ENCODE data around the gene NOL3.

NOL3 gene

DNA sequence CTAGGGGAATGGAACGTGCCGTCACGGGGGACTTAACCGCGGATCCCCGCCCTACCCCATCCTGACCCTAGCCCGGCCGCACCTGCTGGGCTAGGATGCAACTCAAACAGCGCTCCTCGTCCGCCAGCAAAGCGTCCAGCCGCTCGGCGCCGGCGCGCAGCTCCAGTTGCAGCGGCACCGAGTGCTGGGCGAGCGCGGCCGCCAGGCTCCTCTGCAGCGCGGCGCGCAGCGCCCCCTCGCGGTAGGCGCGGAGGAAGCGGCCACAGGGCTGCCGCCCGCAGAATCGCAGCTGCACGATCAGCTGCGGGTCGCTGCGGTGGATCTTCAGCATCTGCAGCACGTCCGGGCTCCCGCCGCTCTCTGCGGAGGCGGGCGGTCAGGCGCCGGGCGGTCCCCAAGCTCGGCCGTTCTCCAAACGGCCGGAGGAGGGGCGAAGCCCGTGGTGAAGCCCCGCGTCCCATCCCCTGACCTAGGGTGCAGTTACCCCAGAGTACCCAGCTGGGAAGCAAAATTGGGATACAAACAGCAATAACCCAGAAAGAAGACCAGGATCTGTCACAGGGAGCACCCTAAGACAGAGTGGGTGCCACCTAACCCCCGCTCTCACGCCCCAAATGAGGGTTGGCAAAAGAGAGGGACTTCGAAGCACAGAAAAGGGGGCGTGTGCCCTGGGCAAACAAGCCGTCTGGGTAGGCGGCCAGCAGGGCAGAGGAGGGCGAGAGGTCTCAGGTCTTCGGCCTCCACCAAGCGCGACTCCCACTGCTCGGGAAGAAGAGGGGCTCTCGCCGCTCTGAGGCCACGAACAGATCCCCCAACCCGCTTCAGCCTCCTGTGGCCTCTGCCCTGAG lies 14.8 kb upstream of the NOL3 start:
- DNase-seq, result peak; percentile 59

DNA sequence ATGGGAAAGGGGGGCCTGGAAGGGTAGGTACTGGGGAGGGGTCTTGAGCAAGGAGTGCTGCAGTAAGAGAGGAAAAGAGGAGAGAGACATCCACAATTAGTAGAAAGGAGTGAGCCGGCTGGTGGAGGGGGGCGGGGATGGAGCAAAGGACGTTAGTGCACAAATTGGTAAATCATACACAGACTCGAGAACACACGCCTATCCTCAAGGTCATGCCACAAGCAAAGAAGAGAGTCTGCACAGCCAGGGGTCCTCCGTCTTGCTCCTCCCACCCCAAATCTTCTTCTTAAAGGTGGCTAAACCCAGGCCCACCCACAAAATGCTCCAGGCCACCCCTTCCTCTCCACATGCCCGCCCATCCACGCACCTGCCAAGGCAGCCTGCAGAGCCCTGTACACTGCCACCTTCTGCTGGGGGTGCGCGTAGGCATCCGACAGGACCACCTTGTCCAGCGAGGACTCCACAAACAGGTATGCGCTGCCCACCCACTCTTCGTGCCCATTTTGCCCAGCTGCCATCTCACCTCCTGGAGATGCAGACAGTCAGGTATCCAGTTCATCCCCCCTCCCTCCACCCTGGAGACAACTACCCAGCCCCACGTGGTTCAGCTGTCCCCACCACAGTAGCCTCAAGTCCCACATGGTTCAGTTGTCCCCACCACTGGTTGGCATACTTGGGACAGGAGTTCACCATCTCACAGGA lies 14.0 kb upstream of the NOL3 start:
- DNase-seq, result no peak

DNA sequence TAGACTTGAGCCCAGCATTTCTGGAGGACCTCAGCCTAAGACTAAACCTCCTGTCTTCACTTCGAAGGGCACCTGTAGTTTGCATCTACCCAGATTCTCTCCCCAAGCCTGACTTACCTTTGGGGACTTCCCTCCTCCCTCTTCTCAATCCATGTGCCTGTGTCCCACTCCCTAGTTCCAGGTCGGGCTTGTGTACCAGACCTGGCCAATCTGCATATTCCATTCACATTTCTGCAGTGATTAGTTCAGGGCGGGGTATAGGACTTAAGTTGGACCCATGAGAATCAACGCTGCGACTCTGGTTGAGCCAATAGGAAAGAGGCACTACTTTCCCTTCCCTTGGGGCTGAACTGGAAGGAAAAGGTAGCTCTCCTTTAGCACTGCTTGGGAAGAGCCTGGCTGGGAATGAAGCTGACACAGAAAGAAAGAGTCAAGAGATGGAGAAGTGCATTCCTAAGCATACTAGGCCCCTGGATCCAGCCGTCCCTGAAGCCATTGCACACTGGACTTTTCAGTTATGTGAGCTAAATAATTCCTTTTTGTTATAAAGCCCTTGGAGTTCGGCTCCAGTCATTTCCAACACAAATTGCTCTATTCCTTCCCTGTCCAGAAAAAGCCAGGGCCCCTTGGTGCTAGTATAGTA lies 13.1 kb upstream of the NOL3 start:
- no peak for DNase-seq

DNA sequence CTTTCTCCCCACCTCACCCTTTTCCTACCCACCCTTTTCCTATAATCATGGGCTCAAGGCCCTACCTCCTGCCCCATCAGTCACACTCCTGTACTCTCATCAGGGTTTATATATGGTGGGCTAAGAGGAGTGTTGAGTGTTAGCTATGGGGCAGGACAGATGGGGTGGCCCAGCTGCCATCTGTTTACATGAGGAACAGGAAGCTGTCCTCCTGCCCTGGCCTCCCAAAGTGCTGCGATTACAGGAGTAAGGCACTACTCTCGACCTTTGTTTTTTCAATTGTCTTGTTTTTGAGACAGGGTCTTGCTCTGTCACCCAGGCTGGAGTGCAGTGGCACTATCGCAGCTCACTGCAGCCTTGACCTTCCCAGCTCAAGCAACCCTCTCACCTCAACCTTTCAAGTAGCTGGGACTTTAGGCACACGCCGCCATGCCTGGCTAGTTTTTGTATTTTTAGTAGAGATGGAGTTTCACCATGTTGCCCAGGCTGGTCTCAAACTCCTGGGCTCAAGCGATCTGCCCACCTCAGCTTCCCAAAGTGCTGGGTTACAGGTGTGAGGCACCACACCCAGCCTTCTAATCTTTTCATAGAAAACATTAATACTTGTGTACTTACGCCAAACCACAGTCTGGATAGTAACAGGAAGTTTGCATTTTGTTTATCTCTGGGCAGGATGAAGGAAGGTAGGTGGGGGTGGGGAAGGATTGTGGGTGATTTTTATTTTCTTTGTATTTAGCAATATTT lies 12.3 kb upstream of the NOL3 start:
- DNase-seq, result no peak

DNA sequence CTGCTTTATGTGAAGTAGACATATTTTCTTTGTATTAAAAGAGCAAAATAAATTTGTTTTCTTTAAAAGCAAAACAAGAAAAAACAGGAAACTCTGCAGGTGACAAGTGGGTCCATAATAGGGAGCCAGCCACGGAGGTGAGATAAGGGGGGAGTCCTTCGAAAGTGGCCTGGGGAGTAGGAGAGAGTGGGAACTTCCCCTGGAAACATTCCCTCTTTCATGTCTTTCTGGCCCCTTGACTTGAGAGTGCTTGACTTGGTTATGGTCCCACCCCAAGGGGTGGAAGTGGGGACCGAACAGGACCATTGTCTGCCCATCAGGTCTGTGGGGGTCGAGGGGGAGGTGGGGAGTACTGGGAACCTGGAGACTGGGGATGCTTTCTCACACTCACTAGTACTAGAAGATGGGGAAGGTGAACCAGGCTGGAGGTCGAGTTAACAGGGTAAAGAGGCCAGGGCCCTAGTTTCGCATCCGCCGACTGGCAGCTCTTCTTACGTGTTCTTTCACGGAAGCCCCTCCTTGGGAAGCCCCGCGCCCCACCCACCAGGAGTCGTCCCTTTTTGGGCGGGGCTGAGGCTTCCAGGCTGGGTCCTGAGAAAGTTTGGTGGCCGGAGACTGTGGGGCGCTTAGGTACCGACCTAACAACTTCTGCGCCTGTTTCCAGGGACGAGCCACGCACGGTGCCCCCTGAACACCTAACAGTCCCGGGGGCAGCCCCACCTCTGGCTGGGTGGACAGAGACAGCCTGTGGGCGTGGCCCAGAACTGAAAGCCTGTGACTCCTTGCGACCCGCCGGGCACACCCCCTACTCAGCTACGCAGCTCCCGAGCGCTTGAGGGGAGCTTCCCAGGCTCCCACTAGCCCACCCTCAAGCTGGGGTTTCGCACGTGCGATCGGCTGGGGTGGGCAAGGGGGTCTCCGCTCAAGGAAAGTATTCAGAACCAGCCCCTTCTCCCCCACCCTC lies 11.4 kb upstream of the NOL3 start:
- DNase-seq, result no peak

DNA sequence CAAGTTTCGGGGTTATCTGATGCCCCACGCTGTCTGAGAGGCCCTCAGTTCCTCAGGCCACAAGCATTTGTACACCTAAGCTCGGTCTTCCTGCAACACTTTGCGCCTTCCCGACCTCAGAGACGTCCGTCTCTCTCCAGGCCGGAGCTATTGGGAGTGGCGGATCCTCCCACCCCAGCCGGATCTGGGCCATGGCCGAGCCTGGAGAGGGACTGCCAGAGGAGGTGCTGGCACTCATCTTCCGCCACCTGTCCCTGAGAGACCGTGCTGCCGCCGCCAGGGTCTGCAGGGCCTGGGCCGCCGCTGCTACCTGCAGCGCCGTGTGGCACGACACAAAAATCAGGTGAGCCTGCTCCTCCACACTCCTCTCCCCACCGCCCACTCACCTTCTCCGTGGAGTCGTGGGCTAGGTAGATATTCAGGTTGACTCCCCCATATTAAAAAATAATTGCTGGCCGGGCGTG lies 8.7 kb upstream of the NOL3 start:
- no peak for DNase-seq

- DNase-seq, result no peak
These were observed 7.7 kb upstream of the NOL3 start for GRCh38 chr16:67162506-67163163.

- DNase-seq, result peak; percentile 76
These were observed 7.0 kb upstream of the NOL3 start for GRCh38 chr16:67163164-67163998.

- DNase-seq, result no peak
These were observed 6.3 kb upstream of the NOL3 start for GRCh38 chr16:67163999-67164558.

DNA sequence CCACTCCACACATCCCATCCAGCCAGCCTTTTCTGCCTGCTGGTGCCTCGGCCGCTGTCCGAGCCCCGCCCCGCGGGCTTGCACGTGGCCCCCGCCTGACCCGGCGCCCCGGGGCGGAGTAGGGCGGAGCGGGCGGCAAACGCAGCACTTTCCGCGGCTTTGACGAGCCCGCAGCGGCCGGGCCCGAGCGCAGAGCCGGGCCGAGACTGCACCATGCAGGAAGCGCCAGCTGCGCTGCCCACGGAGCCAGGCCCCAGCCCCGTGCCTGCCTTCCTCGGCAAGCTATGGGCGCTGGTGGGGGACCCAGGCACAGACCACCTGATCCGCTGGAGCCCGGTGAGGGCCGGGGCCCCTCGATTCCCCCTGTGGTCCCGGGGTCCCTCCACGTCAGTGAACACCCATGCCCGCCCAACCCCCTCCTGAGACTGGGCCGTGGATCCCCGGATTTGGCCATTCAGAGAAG lies 5.7 kb upstream of the NOL3 start, which contains the start of gene HSF4:
TSS of gene HSF4 (plus strand) at position 147 of the 463 bp plus-strand sequence. CDS start at position 214, 67 bp downstream.
- DNase-seq, result no peak

GRCh38 chr16:67165121-67166078 lies 4.9 kb upstream of the NOL3 start:
- DNase-seq, result no peak

DNA sequence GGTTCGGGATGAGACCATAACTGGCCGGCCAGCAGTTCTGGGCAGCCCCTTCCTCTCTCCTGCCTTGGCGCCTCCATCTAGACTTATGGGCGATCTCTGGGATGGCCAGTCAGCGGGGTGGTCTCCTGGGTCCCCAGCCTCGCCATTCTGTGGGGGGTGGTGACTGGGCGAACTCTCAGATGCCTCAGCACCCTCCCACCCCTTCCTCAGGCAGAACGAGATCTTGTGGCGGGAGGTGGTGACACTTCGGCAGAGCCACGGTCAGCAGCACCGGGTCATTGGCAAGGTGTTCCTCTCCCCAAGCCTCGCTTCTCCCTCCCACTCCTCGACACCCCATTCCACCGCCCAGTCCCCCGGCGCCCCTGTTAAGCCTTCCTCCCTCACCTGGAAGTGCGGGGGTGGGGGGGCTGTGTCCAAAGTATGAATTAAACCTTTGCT lies 4.2 kb upstream of the NOL3 start:
- no peak for DNase-seq

GRCh38 chr16:67166598-67167168 lies 3.7 kb upstream of the NOL3 start:
- no peak for DNase-seq

DNA sequence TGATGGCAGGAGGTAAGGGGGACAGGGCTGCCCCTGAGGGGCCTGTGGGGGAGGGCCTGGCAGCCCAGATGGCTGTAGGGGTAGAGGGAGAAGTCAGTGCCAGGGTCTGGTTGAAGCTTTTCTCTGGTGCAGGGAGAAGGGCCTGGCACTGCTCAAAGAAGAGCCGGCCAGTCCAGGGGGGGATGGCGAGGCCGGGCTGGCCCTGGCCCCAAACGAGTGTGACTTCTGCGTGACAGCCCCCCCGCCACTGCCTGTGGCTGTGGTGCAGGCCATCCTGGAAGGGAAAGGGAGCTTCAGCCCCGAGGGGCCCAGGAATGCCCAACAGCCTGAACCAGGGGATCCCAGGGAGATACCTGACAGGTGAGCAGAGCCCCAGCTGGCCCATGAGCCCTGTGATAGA lies 2.8 kb upstream of the NOL3 start:
- no peak for DNase-seq

- DNase-seq, result no peak
These were observed 1.3 kb upstream of the NOL3 start for GRCh38 chr16:67169011-67169451.

DNA sequence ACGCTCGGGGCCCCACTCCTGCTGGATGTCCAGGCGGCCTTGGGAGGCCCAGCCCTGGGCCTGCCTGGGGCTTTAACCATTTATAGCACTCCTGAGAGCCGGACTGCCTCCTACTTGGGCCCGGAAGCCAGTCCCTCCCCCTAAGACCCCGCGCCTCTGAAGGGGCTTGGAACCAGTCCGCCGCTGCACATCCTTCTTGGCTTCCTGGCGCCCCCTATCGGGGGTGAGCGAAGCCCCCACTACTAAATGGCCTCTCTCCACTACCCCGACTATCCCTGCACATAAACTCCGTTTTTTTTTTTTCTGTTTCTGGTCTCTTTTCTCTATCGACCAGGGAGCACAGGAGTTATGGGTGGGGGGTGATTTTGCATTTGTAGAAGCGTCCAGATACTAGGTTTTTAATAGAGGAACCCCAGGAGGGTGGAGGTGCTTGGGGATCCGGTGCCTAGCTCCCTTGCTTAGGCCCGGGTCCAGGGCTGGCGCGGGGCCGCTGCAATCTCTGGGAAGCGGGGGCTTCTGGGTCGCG lies 633 bp upstream of the NOL3 start:
- no peak for DNase-seq

DNA sequence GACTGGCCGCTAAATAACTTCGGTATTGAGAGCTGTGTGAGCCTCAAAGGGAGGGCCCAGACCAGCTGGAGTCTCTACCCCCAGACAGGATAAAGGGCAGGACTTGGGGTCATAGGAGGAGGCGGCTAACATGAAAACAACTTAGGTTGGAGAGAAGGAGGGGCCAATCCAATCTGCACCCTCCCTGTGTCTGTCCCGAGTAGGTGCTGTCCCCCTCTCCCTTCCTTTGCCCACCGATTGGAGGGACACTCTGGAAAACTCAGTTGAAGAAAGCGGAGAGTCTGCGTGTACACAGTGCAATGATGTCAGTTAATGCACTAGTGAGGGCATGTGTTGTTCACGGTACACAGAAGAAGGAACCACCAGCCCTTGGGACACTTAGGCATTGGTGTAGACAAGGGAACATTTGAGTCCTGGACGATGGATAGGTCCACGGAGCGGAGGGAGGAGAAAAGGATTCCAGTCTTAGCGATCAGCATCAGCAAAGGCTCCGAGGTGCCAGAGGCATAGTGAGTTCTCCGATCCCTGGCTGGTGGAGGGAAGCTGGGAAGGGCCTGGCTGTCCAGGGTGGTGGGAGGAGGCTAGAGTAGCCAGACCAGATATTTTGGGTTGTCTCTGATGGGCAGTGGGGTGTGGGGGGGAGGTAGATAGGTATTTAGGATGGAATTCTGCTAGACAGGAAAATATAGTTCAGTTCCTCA lies 761 bp downstream of the NOL3 start:
- no peak for DNase-seq
